WTC11 (cell line): ENCODE measurements around the gene ACBD6. TPM values are rescaled to one million over a fixed set of nuclear protein-coding genes. Genes with fewer than 3 reads are reported as not detected.

Experiments
- ATAC-seq: fragments of 200-7000 bp; cut with Tn5 transposase; 2 replicates; pipeline ENCODE4 v1.10.0; 2021; ENCODE audit warnings: mild to moderate bottlenecking, moderate library complexity
- CTCF ChIA-PET: fragments of 300-600 bp; sonication (Branson Sonifier 250); formaldehyde crosslinking; loops from one replicate; lab custom pipeline; 2021; ENCODE audit warnings: antibody characterized with exemption; lab: Charles Lee
- POLR2A ChIA-PET: fragments of 350-600 bp; sonication (Branson Sonifier 250); formaldehyde crosslinking; loops from one replicate; lab custom pipeline; 2021; ENCODE audit warnings: antibody characterized with exemption; lab: Charles Lee
- DNase-seq: peaks from one replicate; pipeline ENCODE4 v3.0.0; 2021; ENCODE audit warnings: low spot score
- H3K27ac Mint-ChIP-seq: 2 replicates; pipeline ENCODE4 v1.8.0; 2021; ENCODE audit warnings: mixed read lengths
- H3K27me3 Mint-ChIP-seq: 2 replicates; pipeline ENCODE4 v1.8.0; 2021; ENCODE audit warnings: low read depth, mild to moderate bottlenecking, moderate library complexity, mixed read lengths
- H3K36me3 Mint-ChIP-seq: 2 replicates; pipeline ENCODE4 v1.8.0; 2021; ENCODE audit warnings: mixed read lengths
- H3K4me1 Mint-ChIP-seq: 2 replicates; pipeline ENCODE4 v1.8.0; 2022; ENCODE audit warnings: mixed read lengths
- H3K4me3 Mint-ChIP-seq: 2 replicates; pipeline ENCODE4 v1.8.0; 2021; ENCODE audit warnings: mild to moderate bottlenecking, moderate library complexity, mixed read lengths
- H3K9me3 Mint-ChIP-seq: 2 replicates; pipeline ENCODE4 v1.8.0; 2021; ENCODE audit warnings: mixed read lengths
- CREM ChIP-seq: sonication (generic); formaldehyde crosslinking; IDR thresholded peaks from 2 replicates; pipeline ENCODE4 v1.8.1; 2022; ENCODE audit warnings: mild to moderate bottlenecking, missing genetic modification reagents, moderate library complexity
- E2F5 ChIP-seq: sonication (generic); formaldehyde crosslinking; IDR thresholded peaks from 2 replicates; pipeline ENCODE4 v1.8.1; 2022; ENCODE audit warnings: mild to moderate bottlenecking, moderate library complexity, missing genetic modification reagents
- IRF1 ChIP-seq: sonication (generic); formaldehyde crosslinking; IDR thresholded peaks from 2 replicates; pipeline ENCODE4 v1.8.0; 2023; ENCODE audit warnings: missing genetic modification reagents
- NFE2L1 ChIP-seq: sonication (generic); formaldehyde crosslinking; IDR thresholded peaks from 2 replicates; pipeline ENCODE4 v1.8.1; 2023; ENCODE audit warnings: missing genetic modification reagents
- NR2C2 ChIP-seq: sonication (generic); formaldehyde crosslinking; IDR thresholded peaks from 2 replicates; pipeline ENCODE4 v1.8.0; 2022; ENCODE audit warnings: mild to moderate bottlenecking, missing genetic modification reagents
- SMAD4 ChIP-seq: sonication (generic); formaldehyde crosslinking; IDR thresholded peaks from 2 replicates; pipeline ENCODE4 v1.8.0; 2022; ENCODE audit warnings: mild to moderate bottlenecking, missing genetic modification reagents
- SOX15 ChIP-seq: fragments of 250-450 bp; sonication (Bioruptor Pico); IDR thresholded peaks from 2 replicates; pipeline ENCODE4 v1.9.0; 2021; ENCODE audit warnings: mild to moderate bottlenecking
- ZMAT4 ChIP-seq: fragments of 250-450 bp; sonication (Bioruptor Pico); IDR thresholded peaks from 2 replicates; pipeline ENCODE4 v1.9.0; 2021; ENCODE audit warnings: mild to moderate bottlenecking
- ZNF416 ChIP-seq: fragments of 250-450 bp; sonication (Bioruptor Pico); IDR thresholded peaks from 2 replicates; pipeline ENCODE4 v1.9.0; 2021; ENCODE audit warnings: mild to moderate bottlenecking, inconsistent platforms
- total RNA-seq: library from RNA; stranded (reverse); gene quantifications from 3 replicates; pipeline ENCODE4 v1.2.3, GENCODE V29; 2021
- TF ChIP-seq, protein P1 (sequence below): sonication (generic); formaldehyde crosslinking; IDR thresholded peaks from 2 replicates; pipeline ENCODE4 v1.8.1; 2023; ENCODE audit warnings: mild to moderate bottlenecking, moderate library complexity, missing genetic modification reagents
- TF ChIP-seq, protein P2 (sequence below): sonication (generic); formaldehyde crosslinking; IDR thresholded peaks from 2 replicates; pipeline ENCODE4 v1.8.1; 2022; ENCODE audit warnings: low read depth, missing genetic modification reagents, borderline replicate concordance
- TF ChIP-seq, protein P3 (sequence below): sonication (generic); formaldehyde crosslinking; IDR thresholded peaks from 2 replicates; pipeline ENCODE4 v1.8.1; 2022; ENCODE audit warnings: low read depth, mild to moderate bottlenecking, moderate library complexity, missing genetic modification reagents, borderline replicate concordance

ACBD6 gene
- total RNA-seq, 1 experiment from 2014 or later, result 53.5 TPM

DNA sequence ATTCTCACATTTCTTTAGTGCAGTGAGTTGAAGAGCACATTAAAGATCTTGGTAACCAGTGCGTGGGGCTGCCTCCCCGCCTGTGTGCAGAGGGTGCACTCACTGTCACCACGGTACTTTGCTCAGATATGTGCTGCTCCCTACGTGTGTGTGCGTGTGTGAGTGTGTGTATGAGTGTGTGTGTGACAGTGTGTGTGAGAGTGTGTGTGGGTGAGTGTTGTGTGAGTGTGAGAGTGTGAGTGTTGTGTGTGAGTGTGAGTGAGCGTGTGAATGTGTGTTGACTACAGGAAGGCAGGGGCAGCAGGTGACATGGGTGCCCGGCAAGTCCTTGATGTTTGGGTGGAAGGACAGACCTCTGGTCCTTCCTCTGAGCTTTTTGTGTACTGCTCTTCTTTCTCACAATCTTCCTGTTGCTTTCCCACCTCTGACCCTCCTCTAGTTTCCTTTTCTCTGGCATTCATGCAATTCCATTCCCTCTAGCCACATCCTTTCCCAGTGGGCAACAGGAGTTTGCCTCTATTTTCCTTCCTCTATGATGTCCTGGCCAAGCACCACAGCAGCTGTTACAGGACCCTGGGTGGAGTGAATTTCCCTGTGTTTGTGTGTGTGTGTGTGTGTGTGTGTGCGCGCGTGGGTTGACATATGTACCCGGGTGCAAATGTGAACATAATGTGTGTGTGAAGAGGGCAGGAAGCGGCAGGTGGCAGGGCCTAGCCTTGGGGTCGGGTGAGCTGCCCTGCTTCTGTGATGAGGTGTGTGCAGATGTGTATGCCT lies 252.5 kb downstream of the ACBD6 start:
- no peak overlapping the region for H3K4me3 Mint-ChIP-seq
- ATAC-seq (no peak), DNase-seq (no peak)
- no peaks in the 10 kb centered on the region for H3K36me3 Mint-ChIP-seq
- no peaks in the 10 kb centered on the region for H3K27me3 Mint-ChIP-seq
- CTCF ChIA-PET, result interaction anchor here (0.5 to 2.6 kb wide), 20 partner anchors 8 to 468 kb away, joined by 3 to 20 read pairs (median 4); no protein-coding TSS in a partner anchor
- TF ChIP-seq NFE2L1 (0 out of 2 replicates have a peak, but pooled peaks have one; percentile 46), E2F5 (CRISPR knock-in tag) (no peak)
- POLR2A ChIA-PET, result interaction anchor here (0.6 to 1.2 kb wide), 3 partner anchors 15 to 223 kb away, joined by 3 read pairs; no protein-coding TSS in a partner anchor
- H3K4me1 Mint-ChIP-seq, result peaks cover 55% of the 10 kb centered on the region
- peak overlapping the region; percentile 12 for H3K27ac Mint-ChIP-seq
- no peaks in the 10 kb centered on the region for H3K9me3 Mint-ChIP-seq

- H3K4me3 Mint-ChIP-seq, result no peak overlapping the region
- no peak for TF ChIP-seq CREM
- TF ChIP-seq, protein P1, sequence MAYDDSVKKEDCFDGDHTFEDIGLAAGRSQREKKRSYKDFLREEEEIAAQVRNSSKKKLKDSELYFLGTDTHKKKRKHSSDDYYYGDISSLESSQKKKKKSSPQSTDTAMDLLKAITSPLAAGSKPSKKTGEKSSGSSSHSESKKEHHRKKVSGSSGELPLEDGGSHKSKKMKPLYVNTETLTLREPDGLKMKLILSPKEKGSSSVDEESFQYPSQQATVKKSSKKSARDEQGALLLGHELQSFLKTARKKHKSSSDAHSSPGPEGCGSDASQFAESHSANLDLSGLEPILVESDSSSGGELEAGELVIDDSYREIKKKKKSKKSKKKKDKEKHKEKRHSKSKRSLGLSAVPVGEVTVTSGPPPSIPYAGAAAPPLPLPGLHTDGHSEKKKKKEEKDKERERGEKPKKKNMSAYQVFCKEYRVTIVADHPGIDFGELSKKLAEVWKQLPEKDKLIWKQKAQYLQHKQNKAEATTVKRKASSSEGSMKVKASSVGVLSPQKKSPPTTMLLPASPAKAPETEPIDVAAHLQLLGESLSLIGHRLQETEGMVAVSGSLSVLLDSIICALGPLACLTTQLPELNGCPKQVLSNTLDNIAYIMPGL (CRISPR knock-in tag), result no peak
- H3K9me3 Mint-ChIP-seq, result no peaks in the 10 kb centered on the region
- peak overlapping the region; percentile 12; the same call in 1 of the 2 replicates for H3K27ac Mint-ChIP-seq
- POLR2A ChIA-PET, result interaction anchor here (0.6 to 1.2 kb wide), 3 partner anchors 14 to 224 kb away, joined by 3 read pairs; no protein-coding TSS in a partner anchor
- no peaks in the 10 kb centered on the region for H3K36me3 Mint-ChIP-seq
- ATAC-seq (peak; percentile 80), DNase-seq (peak; percentile 76)
- no peaks in the 10 kb centered on the region for H3K27me3 Mint-ChIP-seq
- CTCF ChIA-PET, result interaction anchor here (0.5 to 2.6 kb wide), 23 partner anchors 7 to 468 kb away, joined by 3 to 20 read pairs (median 4); no protein-coding TSS in a partner anchor
- H3K4me1 Mint-ChIP-seq, result peaks cover 58% of the 10 kb centered on the region
These were observed 253.4 kb downstream of the ACBD6 start for GRCh38 chr1:180248731-180249681.

DNA sequence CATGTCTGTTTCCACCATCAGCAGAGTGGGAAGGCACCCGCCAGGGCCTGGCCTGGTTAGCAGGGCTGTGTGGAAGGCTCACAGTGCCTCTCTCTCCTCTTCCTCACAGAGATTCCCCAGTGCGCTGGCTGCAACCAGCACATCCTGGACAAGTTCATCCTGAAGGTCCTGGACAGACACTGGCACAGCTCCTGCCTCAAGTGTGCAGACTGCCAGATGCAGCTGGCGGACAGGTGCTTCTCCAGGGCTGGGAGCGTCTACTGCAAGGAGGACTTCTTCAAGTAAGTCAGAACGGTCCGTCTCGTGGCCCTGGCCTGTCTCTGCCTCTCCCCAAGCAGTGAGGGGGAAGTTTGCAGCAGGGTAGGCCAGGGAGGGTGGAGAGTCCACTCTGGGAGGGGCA lies 254.2 kb downstream of the ACBD6 start:
- Mint-ChIP-seq H3K27ac (no peak overlapping the region), H3K4me3 (no peak overlapping the region), H3K9me3 (no peaks in the 10 kb centered on the region), H3K4me1 (peaks cover 56% of the 10 kb centered on the region), H3K36me3 (no peaks in the 10 kb centered on the region), H3K27me3 (no peaks in the 10 kb centered on the region)
- no peak for ATAC-seq
- no peak for DNase-seq
- CTCF ChIA-PET, result interaction anchor here (1.2 to 2.6 kb wide), 8 partner anchors 9 to 168 kb away, joined by 4 to 20 read pairs (median 5); no protein-coding TSS in a partner anchor
- TF ChIP-seq, protein P2, sequence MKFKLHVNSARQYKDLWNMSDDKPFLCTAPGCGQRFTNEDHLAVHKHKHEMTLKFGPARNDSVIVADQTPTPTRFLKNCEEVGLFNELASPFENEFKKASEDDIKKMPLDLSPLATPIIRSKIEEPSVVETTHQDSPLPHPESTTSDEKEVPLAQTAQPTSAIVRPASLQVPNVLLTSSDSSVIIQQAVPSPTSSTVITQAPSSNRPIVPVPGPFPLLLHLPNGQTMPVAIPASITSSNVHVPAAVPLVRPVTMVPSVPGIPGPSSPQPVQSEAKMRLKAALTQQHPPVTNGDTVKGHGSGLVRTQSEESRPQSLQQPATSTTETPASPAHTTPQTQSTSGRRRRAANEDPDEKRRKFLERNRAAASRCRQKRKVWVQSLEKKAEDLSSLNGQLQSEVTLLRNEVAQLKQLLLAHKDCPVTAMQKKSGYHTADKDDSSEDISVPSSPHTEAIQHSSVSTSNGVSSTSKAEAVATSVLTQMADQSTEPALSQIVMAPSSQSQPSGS, result no peak
- TF ChIP-seq, protein P3, sequence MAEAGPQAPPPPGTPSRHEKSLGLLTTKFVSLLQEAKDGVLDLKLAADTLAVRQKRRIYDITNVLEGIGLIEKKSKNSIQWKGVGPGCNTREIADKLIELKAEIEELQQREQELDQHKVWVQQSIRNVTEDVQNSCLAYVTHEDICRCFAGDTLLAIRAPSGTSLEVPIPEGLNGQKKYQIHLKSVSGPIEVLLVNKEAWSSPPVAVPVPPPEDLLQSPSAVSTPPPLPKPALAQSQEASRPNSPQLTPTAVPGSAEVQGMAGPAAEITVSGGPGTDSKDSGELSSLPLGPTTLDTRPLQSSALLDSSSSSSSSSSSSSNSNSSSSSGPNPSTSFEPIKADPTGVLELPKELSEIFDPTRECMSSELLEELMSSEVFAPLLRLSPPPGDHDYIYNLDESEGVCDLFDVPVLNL (CRISPR knock-in tag), result no peak
- POLR2A ChIA-PET, result no interaction called here

DNA sequence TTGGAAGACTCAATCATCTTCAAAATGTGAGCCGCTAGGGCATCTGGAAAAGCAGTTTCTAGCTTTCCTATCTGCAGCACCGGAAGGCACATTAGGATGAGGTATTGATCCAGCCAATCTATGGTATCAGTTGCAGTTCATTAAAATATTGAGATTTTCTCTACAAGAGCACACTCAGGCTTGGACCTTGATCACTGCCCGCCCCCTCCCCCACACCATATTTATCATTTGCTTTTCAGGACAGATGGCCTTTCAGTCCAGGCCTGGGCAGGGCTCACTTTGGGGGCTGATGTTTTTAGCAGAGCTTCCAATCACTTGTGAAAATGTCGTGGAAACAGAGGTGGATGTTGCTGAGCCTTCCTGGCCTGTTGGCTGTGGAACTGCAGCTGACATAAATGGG lies 254.8 kb downstream of the ACBD6 start:
- CTCF ChIA-PET, result interaction anchor here (0.7 to 2.3 kb wide), 6 partner anchors 8 to 168 kb away, joined by 3 to 7 read pairs (median 5); no protein-coding TSS in a partner anchor
- Mint-ChIP-seq H3K4me3 (no peak overlapping the region), H3K27me3 (no peaks in the 10 kb centered on the region), H3K9me3 (no peaks in the 10 kb centered on the region), H3K27ac (no peak overlapping the region), H3K36me3 (no peaks in the 10 kb centered on the region), H3K4me1 (peaks cover 57% of the 10 kb centered on the region)
- POLR2A ChIA-PET, result no interaction called here
- no peak for ATAC-seq
- DNase-seq, result no peak
- TF ChIP-seq ZNF416 (no peak), ZMAT4 (no peak), SMAD4 (no peak), SOX15 (CRISPR knock-in tag) (no peak), NR2C2 (CRISPR knock-in tag) (no peak), IRF1 (CRISPR knock-in tag) (no peak)
- TF ChIP-seq, protein P3 (CRISPR knock-in tag), result no peak
